HG03571 (cell line): Measurements from ENCODE around the gene RBM20.
"Not testable (repeated sequence)": the region's sequence is repeated elsewhere in the genome, so short reads cannot be mapped to it uniquely, and the experiment has no call there.

Experiments used
- ATAC-seq: cut with Tn5 transposase; IDR thresholded peaks from one replicate; pipeline ENCODE4 v1.9.1; 2021; ENCODE audit not compliant: unreplicated experiment

Gene RBM20

DNA sequence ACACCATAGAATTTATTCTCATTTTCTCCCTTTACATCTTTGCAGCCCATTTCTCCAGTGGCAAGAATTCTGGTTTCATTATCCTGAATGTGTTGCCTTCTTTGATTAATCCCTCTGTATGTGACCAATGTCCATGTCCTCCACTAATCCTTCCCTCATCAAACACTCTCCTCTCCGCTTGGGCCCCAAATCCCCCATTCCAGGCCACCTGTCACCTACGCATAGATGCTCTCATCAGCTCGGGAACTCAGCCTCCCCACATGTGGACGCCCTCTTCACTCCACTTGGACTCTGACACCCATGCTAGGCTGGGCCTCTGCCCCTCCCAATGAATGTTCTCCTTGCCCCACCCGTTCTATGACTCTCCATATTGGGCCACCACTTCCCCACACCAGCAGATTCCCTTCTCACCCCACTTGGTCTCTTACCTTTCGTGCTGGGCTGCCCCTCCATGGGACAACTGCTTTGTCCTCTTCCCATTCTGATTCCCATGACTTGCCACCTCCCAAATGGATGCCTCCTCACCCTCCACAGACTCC is 18.7 kb upstream of the RBM20 start:
- ATAC-seq = no peak

GRCh38 chr10:110625951-110626855 is 17.9 kb upstream of the RBM20 start:
- ATAC-seq = no peak

GRCh38 chr10:110628161-110628560 is 16.0 kb upstream of the RBM20 start:
- ATAC-seq = no peak

- no peak for ATAC-seq
Observed at GRCh38 chr10:110629680-110630191, 14.4 kb upstream of the RBM20 start.

- no peak for ATAC-seq
Observed at GRCh38 chr10:110631934-110632333, 12.2 kb upstream of the RBM20 start.

DNA sequence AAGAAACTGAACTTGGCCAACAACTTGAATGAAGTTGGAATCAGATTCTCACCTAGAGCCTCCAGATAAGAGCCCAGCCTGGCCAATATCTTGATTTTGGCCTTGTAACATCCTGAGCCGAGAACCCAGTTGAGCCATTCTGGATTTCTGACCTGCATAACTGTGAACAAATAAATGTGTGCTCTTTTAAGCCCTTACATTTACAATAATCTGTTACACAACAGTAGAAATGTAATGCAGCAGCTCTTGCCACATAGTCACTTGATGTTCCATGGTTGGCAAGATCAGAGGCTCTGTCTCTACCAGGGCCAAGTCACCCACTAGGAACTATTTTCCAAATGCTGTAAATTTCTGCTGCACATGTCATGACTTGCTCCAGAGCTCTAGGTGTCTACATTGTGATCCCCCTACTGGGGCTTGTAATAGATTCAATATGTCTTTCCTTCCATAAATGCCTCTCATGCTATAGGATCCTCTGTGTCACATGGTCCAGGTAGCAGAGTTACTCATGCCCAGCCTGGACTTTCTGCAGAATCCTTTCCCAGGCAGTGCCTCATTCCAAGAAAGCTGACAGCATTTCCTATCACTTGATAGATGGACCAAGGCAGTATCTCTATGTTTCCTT is 11.4 kb upstream of the RBM20 start:
- ATAC-seq = no peak

GRCh38 chr10:110634527-110635209 is 9.5 kb upstream of the RBM20 start:
- ATAC-seq = no peak

- ATAC-seq = no peak
Observed at GRCh38 chr10:110636572-110636931, 7.6 kb upstream of the RBM20 start.

DNA sequence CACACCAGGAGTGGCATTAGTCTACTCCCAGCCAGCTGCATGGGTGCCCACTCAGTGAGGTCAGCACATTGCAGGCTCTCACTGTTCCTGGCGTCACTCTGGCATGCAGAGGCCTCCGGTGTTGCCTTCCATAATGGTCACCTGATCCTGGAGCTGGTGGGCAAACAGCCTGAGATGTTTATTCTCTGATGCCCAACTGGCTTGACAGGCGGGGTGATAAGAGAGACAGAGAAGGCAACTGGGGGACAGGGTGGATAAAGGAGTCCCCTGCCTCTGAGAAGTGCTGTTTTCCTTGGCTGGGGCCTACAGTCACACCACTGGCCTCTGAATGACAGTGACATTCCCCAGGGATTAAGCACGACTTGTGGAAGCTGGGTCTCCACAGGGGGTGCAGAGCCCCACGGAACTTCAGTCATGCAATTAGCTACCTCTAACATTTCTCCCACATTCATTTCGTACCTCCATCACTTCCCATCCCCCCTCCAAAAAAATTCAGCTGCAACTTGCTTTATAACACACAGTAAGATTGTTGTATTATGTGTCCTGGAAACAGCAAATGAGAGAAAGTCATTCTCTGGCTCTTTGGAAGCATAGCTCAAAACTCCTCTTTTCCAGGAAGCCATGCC is 7.1 kb upstream of the RBM20 start:
- ATAC-seq = no peak

- no peak for ATAC-seq
Observed at GRCh38 chr10:110637558-110638053, 6.5 kb upstream of the RBM20 start.

DNA sequence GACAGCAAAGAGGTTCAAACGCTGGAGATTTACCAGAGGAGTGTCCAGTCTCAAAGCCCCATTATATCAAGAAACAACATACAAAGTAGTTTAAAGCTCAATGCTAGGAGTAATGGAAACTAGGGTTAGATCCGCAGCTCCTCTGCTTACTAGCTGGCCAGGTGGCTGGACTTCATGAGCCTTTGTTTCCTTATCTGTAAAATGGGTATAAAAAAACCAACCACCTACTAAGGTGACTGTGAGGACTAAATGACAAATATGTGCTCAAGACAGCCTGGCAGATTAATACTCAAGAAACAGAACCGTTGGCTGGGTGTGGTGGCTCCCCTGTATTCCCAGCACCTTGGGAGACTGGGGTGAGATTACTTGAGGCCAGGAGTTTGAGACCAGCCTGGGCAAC is 5.8 kb upstream of the RBM20 start:
- no peak for ATAC-seq

DNA sequence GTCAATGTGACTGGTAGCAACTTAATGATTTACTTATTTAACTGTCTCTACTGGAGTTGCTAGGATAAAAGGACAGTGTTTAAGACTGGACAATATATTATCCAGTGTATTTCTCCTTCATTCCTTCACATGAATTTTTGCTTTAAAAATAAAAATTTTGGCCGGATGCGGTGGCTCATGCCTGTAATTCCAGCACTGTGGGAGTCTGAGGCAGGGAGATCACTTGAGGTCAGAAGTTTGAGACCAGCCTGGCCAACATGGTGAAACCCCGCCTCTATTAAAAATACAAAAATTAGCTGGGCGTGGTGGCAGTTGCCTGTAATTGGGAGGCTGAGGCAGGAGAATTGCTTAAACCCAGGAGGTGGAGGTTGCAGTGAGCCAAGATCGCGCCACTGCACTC is 5.1 kb upstream of the RBM20 start:
- ATAC-seq = not testable (repeated sequence)

- not testable (repeated sequence) for ATAC-seq
Observed at GRCh38 chr10:110639858-110640257, 4.3 kb upstream of the RBM20 start.

- ATAC-seq = no peak
Observed at GRCh38 chr10:110641256-110641655, 2.9 kb upstream of the RBM20 start.

DNA sequence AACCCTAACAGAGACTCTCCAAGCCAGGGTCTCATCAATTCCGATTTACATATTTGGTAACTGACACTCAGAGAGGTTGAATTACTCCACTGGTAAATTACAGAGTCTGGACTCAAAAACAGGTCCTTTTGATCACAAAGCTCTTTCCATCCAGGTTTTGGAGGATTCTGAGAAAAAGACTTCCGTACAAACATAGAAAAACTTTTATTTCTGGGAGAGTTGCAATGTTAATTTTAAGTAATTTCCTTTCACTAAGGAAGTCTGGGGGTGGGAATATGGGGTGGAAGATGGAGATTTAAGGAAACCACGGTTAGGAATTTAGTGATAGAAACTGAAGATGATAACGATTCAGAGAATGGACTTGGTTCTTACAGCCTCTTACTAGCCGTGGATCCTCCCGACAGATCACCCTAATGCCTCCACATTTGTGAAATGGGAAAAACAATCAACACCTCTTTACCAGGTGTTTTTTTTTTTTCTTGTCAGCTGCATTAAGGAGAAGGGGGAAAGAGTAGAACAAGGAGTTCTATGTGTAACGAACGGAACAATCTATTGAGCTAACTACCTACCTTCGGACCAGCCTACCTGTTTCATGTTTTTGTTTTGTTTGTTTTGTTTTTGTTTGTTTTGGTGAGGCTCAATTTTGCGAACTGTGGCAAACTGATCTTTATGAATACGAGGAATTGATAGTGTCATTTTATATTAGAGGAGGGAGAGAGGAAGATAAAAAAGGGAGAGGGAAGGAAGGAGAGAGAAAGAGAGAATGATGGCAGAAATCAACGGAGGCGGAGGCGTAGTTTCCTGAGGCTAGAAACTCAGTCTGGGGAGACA is 1.7 kb upstream of the RBM20 start:
- no peak for ATAC-seq

- no peak for ATAC-seq
Observed at GRCh38 chr10:110643035-110643652, 992 bp upstream of the RBM20 start.

GRCh38 chr10:110644598-110645462 is 694 bp downstream of the RBM20 start:
- ATAC-seq = no peak

- no peak for ATAC-seq
Observed at GRCh38 chr10:110646417-110647135, 2.4 kb downstream of the RBM20 start.
